Measurements from ENCODE around the gene TENM3.

DNA sequence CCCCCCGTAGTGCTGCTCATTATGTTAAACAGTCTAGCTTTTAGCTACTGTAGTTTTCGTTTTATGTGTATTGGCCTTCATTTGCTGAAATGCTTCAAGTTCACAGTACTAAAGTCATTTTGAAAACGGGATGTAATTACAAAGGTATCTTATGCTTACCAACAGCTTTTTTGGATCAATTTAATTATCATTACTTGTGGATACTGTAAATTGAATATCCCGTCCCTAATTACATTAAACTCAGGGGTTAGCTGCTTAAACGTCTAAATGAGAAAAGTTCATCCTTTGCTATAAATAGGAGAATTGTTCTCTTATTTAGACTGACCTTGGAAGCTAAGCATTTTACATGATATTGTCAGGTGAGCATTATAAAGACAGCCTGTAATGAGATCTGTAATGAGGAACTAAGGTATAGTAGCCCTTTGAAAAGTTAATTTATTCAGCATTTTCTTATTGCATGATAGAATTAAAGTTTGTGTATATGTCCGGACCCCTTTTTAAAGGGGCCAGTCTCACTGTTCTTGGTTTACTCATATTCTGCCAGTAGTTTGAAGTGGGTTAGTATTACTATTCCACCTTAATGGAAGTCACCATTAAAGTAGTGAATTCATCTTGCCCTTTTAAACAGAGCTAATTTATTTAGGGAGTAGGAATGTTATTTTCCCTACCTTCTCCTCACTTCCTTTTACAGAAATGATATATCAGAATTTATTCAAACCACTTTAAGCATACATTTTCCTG, 252.6 kb downstream of the TENM3 start:
- TF ChIP-seq EZH2phosphoT487 (IDR thresholded peaks at IDR 0.05; ENCODE audit: borderline replicate concordance, low read length): no peak
- TF ChIP-seq, protein P1, sequence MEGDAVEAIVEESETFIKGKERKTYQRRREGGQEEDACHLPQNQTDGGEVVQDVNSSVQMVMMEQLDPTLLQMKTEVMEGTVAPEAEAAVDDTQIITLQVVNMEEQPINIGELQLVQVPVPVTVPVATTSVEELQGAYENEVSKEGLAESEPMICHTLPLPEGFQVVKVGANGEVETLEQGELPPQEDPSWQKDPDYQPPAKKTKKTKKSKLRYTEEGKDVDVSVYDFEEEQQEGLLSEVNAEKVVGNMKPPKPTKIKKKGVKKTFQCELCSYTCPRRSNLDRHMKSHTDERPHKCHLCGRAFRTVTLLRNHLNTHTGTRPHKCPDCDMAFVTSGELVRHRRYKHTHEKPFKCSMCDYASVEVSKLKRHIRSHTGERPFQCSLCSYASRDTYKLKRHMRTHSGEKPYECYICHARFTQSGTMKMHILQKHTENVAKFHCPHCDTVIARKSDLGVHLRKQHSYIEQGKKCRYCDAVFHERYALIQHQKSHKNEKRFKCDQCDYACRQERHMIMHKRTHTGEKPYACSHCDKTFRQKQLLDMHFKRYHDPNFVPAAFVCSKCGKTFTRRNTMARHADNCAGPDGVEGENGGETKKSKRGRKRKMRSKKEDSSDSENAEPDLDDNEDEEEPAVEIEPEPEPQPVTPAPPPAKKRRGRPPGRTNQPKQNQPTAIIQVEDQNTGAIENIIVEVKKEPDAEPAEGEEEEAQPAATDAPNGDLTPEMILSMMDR (conservative IDR thresholded peaks at IDR 0.05; ENCODE audit: low read depth, low read length): no peak
